KMS-11 (cell line): ENCODE data around the gene ZNF678.

ENCODE experiments used
- H2AFZ ChIP-seq: fragments of 200-600 bp; sonication (generic); 2 replicates; pipeline ENCODE4 v1.6.1; 2016; ENCODE audit warnings: antibody characterized with exemption, mixed run types, low read depth
- H3K27ac ChIP-seq: fragments of 200-600 bp; sonication (generic); 2 replicates; pipeline ENCODE4 v1.6.1; 2016; ENCODE audit warnings: mild to moderate bottlenecking, mixed run types
- H3K27me3 ChIP-seq: fragments of 200-600 bp; sonication (generic); 2 replicates; pipeline ENCODE4 v1.6.1; 2017; ENCODE audit warnings: mild to moderate bottlenecking, low read depth, mixed run types, moderate library complexity; ENCODE audit not compliant: insufficient read depth
- H3K36me3 ChIP-seq: fragments of 200-600 bp; sonication (generic); 2 replicates; pipeline ENCODE4 v1.6.1; 2017; ENCODE audit warnings: mild to moderate bottlenecking, mixed run types; ENCODE audit not compliant: insufficient read depth
- H3K4me1 ChIP-seq: fragments of 200-600 bp; sonication (generic); 2 replicates; pipeline ENCODE4 v1.6.1; 2016; ENCODE audit warnings: mild to moderate bottlenecking, low read depth, mixed run types; ENCODE audit not compliant: poor library complexity, severe bottlenecking
- H3K4me2 ChIP-seq: fragments of 200-600 bp; sonication (generic); 2 replicates; pipeline ENCODE4 v1.7.0; 2016; ENCODE audit warnings: mild to moderate bottlenecking, mixed run types
- H3K4me3 ChIP-seq: fragments of 200-600 bp; sonication (generic); IDR thresholded peaks from 2 replicates; pipeline ENCODE4 v1.6.1; 2017; ENCODE audit warnings: low read depth, low read length, mixed read lengths; ENCODE audit not compliant: insufficient read depth
- H3K79me2 ChIP-seq: fragments of 200-600 bp; sonication (generic); 2 replicates; pipeline ENCODE4 v1.6.1; 2016; ENCODE audit warnings: low read depth, mixed run types; ENCODE audit not compliant: insufficient read depth
- H3K9ac ChIP-seq: fragments of 200-600 bp; sonication (generic); 2 replicates; pipeline ENCODE4 v1.6.1; 2016; ENCODE audit warnings: mild to moderate bottlenecking, mixed run types
- H4K20me1 ChIP-seq: fragments of 200-600 bp; sonication (generic); 2 replicates; pipeline ENCODE4 v1.6.1; 2016; ENCODE audit warnings: mild to moderate bottlenecking, mixed run types; ENCODE audit not compliant: insufficient read depth
- TF ChIP-seq, protein P1 (sequence below): fragments of 200-600 bp; sonication (generic); conservative IDR thresholded peaks from 2 replicates; pipeline ENCODE4 v1.6.1; 2017; ENCODE audit warnings: low read depth, mild to moderate bottlenecking, antibody characterized with exemption, low read length, moderate library complexity, mixed read lengths

The ZNF678 gene

DNA sequence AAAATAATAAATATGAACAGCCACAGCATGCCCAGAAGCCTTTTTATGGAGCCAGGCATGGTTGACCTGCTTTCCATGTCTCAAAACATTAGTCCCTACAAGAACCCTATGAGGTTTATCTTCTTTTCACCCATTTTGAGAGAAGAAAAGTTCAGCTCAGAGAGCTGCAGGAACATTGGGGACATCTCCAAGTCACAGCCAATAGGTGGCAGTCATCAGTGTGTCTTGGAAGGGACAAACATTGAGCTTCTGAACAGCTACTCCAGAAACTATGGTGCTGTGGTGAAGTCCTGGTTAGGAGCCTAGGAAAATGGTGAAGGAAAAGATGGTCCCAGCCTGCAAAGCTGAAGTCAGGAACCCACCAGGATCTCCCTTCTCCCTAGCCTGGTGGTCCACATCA lies 98.1 kb downstream of the ZNF678 start:
- Histone ChIP-seq H3K36me3 (no peaks in the 10 kb centered on the region), H3K4me3 (no peak overlapping the region), H3K9ac (no peak overlapping the region)

DNA sequence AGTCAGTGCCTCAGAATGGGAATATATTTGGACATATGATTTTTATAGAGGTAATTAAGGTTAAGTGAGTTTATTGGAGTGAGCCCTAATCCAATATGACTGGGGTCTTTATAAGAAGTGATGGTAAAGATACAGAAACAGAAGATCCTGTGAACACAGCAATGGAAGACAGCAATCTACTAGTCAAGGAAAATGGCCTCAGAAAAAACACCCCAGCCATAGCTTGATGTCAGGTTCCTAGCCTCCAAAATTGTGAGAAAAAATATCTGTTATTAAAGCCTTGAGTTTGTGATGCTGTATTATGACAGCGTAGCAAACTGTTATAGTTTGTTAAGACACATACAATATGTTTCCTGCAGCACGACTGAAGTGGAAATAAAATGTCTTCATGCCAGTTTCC lies 99.6 kb downstream of the ZNF678 start:
- H2AFZ ChIP-seq = no peak overlapping the region
- TF ChIP-seq, protein P1, sequence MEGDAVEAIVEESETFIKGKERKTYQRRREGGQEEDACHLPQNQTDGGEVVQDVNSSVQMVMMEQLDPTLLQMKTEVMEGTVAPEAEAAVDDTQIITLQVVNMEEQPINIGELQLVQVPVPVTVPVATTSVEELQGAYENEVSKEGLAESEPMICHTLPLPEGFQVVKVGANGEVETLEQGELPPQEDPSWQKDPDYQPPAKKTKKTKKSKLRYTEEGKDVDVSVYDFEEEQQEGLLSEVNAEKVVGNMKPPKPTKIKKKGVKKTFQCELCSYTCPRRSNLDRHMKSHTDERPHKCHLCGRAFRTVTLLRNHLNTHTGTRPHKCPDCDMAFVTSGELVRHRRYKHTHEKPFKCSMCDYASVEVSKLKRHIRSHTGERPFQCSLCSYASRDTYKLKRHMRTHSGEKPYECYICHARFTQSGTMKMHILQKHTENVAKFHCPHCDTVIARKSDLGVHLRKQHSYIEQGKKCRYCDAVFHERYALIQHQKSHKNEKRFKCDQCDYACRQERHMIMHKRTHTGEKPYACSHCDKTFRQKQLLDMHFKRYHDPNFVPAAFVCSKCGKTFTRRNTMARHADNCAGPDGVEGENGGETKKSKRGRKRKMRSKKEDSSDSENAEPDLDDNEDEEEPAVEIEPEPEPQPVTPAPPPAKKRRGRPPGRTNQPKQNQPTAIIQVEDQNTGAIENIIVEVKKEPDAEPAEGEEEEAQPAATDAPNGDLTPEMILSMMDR = no peak

More for the DNA sequence above, 98.1 kb downstream of the ZNF678 start:
- Histone ChIP-seq H4K20me1 (no peaks in the 10 kb centered on the region), H3K27me3 (no peaks in the 10 kb centered on the region), H3K79me2 (no peaks in the 10 kb centered on the region), H3K27ac (no peak overlapping the region), H3K4me1 (no peaks in the 10 kb centered on the region), H3K4me2 (no peak overlapping the region), H2AFZ (no peak overlapping the region)
- TF ChIP-seq, protein P1 = no peak

GRCh38 chr1:227666286-227666685 lies 102.9 kb downstream of the ZNF678 start:
- H4K20me1 ChIP-seq = no peaks in the 10 kb centered on the region

More for the DNA sequence above, 99.6 kb downstream of the ZNF678 start:
- H3K4me3 ChIP-seq = no peak overlapping the region
- no peak overlapping the region for H3K27ac ChIP-seq
- no peaks in the 10 kb centered on the region for H3K27me3 ChIP-seq
- H3K79me2 ChIP-seq = no peaks in the 10 kb centered on the region
- no peak overlapping the region for H3K4me2 ChIP-seq
- no peaks in the 10 kb centered on the region for H3K36me3 ChIP-seq
- no peaks in the 10 kb centered on the region for H3K4me1 ChIP-seq
- no peak overlapping the region for H3K9ac ChIP-seq
- no peaks in the 10 kb centered on the region for H4K20me1 ChIP-seq

GRCh38 chr1:227673441-227673840 lies 110.1 kb downstream of the ZNF678 start:
- H3K4me3 ChIP-seq = no peak overlapping the region
- no peak overlapping the region for H3K4me2 ChIP-seq
- H3K36me3 ChIP-seq = no peaks in the 10 kb centered on the region
- no peak overlapping the region for H2AFZ ChIP-seq
- H3K4me1 ChIP-seq = no peaks in the 10 kb centered on the region
- TF ChIP-seq, protein P1 = no peak
- no peaks in the 10 kb centered on the region for H3K79me2 ChIP-seq
- no peaks in the 10 kb centered on the region for H3K27me3 ChIP-seq
- H3K9ac ChIP-seq = no peak overlapping the region
- no peak overlapping the region for H3K27ac ChIP-seq
- no peaks in the 10 kb centered on the region for H4K20me1 ChIP-seq

More at GRCh38 chr1:227666286-227666685, 102.9 kb downstream of the ZNF678 start:
- Histone ChIP-seq H3K4me3 (no peak overlapping the region), H3K27ac (no peak overlapping the region), H2AFZ (no peak overlapping the region), H3K36me3 (no peaks in the 10 kb centered on the region), H3K79me2 (no peaks in the 10 kb centered on the region), H3K9ac (no peak overlapping the region), H3K27me3 (no peaks in the 10 kb centered on the region), H3K4me2 (no peak overlapping the region), H3K4me1 (no peaks in the 10 kb centered on the region)
- TF ChIP-seq, protein P1 = no peak
